Smooth muscle cell (in vitro differentiated cells): Measurements from ENCODE around the gene GUSB. TPM values are rescaled to one million over a fixed set of nuclear protein-coding genes. Genes with fewer than 3 reads are reported as not detected.
A peak's percentile ranks its signal among the peaks of the same experiment; 100 is the strongest.
"Not testable (repeated sequence)": the region's sequence is repeated elsewhere in the genome, so short reads cannot be mapped to it uniquely, and the experiment has no call there.

ENCODE experiments used
- DNase-seq: peaks from one replicate; lab custom pipeline; 2025; ENCODE audit not compliant: unreplicated experiment; lab: John Stamatoyannopoulos, UW
- H2AFZ ChIP-seq: fragments of 200-600 bp; sonication (generic); 2 replicates; pipeline ENCODE4 v1.6.0; 2016; ENCODE audit warnings: antibody characterized with exemption, low read depth, mild to moderate bottlenecking
- H3F3A ChIP-seq: fragments of 200-600 bp; sonication (generic); 2 replicates; pipeline ENCODE4 v1.6.0; 2017; ENCODE audit warnings: antibody characterized with exemption, low read depth
- H3K27ac ChIP-seq: fragments of 200-600 bp; sonication (generic); 2 replicates; pipeline ENCODE4 v1.5.1; 2016; ENCODE audit warnings: low read depth, mild to moderate bottlenecking
- H3K27me3 ChIP-seq: fragments of 200-600 bp; sonication (generic); 2 replicates; pipeline ENCODE4 v1.6.1; 2016; ENCODE audit warnings: low read depth, mild to moderate bottlenecking
- H3K36me3 ChIP-seq: fragments of 200-600 bp; sonication (generic); 2 replicates; pipeline ENCODE4 v1.5.1; 2016; ENCODE audit warnings: low read depth
- H3K4me1 ChIP-seq: fragments of 200-600 bp; sonication (generic); 2 replicates; pipeline ENCODE4 v1.5.1; 2016; ENCODE audit warnings: low read depth
- H3K4me2 ChIP-seq: fragments of 200-600 bp; sonication (generic); 2 replicates; pipeline ENCODE4 v1.6.0; 2016; ENCODE audit warnings: mild to moderate bottlenecking
- H3K4me3 ChIP-seq: fragments of 200-600 bp; sonication (generic); 2 replicates; pipeline ENCODE4 v1.5.1; 2016; ENCODE audit warnings: mild to moderate bottlenecking
- H3K79me2 ChIP-seq: fragments of 200-600 bp; sonication (generic); 2 replicates; pipeline ENCODE4 v1.6.0; 2016; ENCODE audit warnings: low read depth, mild to moderate bottlenecking
- H3K9ac ChIP-seq: fragments of 200-600 bp; sonication (generic); 2 replicates; pipeline ENCODE4 v1.6.0; 2016; ENCODE audit warnings: low read depth
- H3K9me3 ChIP-seq: fragments of 200-600 bp; sonication (generic); replicated peaks from 2 replicates; pipeline ENCODE4 v1.5.1; 2016; ENCODE audit warnings: low read depth
- H4K20me1 ChIP-seq: fragments of 200-600 bp; sonication (generic); 2 replicates; pipeline ENCODE4 v1.6.0; 2016; ENCODE audit warnings: low read depth
- CTCF ChIP-seq: fragments of 200-600 bp; sonication (generic); IDR thresholded peaks from 2 replicates; pipeline ENCODE4 v1.5.1; 2017; ENCODE audit warnings: borderline replicate concordance, mild to moderate bottlenecking, antibody characterized with exemption; ENCODE audit not compliant: insufficient read depth, poor library complexity, severe bottlenecking
- WGBS: methylation state at CpG from one replicate; pipeline ENCODE4 v1.1.7; 2016; ENCODE audit warnings: low lambda C conversion rate; 5-methylcytosine and 5-hydroxymethylcytosine counted together
- polyA plus RNA-seq: library from polyadenylated mRNA; unstranded; fragments of >200 nt; fragmentation: Nextera tagmentation; extraction: Ambion mirVana; gene quantifications from 2 replicates; pipeline ENCODE4 v1.2.1, GENCODE V29; 2016
- total RNA-seq: library from RNA; depleted of rRNA; stranded (reverse); fragments of >200 nt; gene quantifications from 2 replicates; pipeline ENCODE4 v1.2.3, GENCODE V29; 2014

The GUSB gene
- total RNA-seq (24.4 and 27.7 TPM in 2 replicates), polyA plus RNA-seq (35.6 and 42.1 TPM in 2 replicates)

- 8% methylated on average over 60 of the region's 62 CpGs for WGBS
Measured at GRCh38 chr7:65981965-65982792, at the start of gene GUSB. TSS of gene GUSB (minus strand) at chr7:65982213. CDS start at chr7:65982183, 30 bp downstream.

GRCh38 chr7:66028342-66028741, 46.3 kb upstream of the GUSB start:
- H4K20me1 ChIP-seq, H3K36me3 ChIP-seq: not testable (repeated sequence)

More at GRCh38 chr7:65981965-65982792, at the start of gene GUSB:
- no peak for TF ChIP-seq CTCF
- Histone ChIP-seq H3K36me3 (no peaks in the 10 kb centered on the region), H3K4me2 (peak within 1 kb of the TSS; percentile 97), H2AFZ (peak within 1 kb of the TSS; percentile 95), H3K9me3 (no peaks in the 10 kb centered on the region), H3K79me2 (peaks cover 6% of the 10 kb centered on the region), H3K9ac (peak within 1 kb of the TSS; percentile 63), H3K4me3 (peak within 1 kb of the TSS; percentile 87), H3F3A (no peaks in the 10 kb centered on the region), H3K4me1 (no peaks in the 10 kb centered on the region), H3K27me3 (no peaks in the 10 kb centered on the region), H4K20me1 (no peaks in the 10 kb centered on the region), H3K27ac (no peak within 1 kb of the TSS)
- DNase-seq, result peak; percentile 56

GRCh38 chr7:66016131-66016461, 34.1 kb upstream of the GUSB start:
- H3K4me2 ChIP-seq, result no peak overlapping the region
- 69% methylated on average over 4 of the region's 4 CpGs for WGBS
- TF ChIP-seq CTCF, result no peak
- no peaks in the 10 kb centered on the region for H3F3A ChIP-seq
- no peak overlapping the region for H3K4me3 ChIP-seq
- no peak overlapping the region for H2AFZ ChIP-seq
- H3K36me3 ChIP-seq, result no peaks in the 10 kb centered on the region
- no peaks in the 10 kb centered on the region for H3K4me1 ChIP-seq
- H3K27ac ChIP-seq, result no peak overlapping the region
- H3K9me3 ChIP-seq, result no peaks in the 10 kb centered on the region
- peaks cover 12% of the 10 kb centered on the region for H3K27me3 ChIP-seq
- H3K9ac ChIP-seq, result peak overlapping the region; percentile 49
- no peak for DNase-seq
- H4K20me1 ChIP-seq, result no peaks in the 10 kb centered on the region
- no peaks in the 10 kb centered on the region for H3K79me2 ChIP-seq

More at GRCh38 chr7:66028342-66028741, 46.3 kb upstream of the GUSB start:
- H3K27me3 ChIP-seq, H3K4me1 ChIP-seq, H3F3A ChIP-seq, H3K79me2 ChIP-seq, H3K27ac ChIP-seq, DNase-seq, H3K9me3 ChIP-seq, H3K4me2 ChIP-seq, H3K9ac ChIP-seq, H2AFZ ChIP-seq, H3K4me3 ChIP-seq: not testable (repeated sequence)
- 85% methylated on average over 3 of the region's 3 CpGs for WGBS

GRCh38 chr7:66015440-66016130, 33.6 kb upstream of the GUSB start:
- Histone ChIP-seq H3K9me3 (no peaks in the 10 kb centered on the region), H3K27me3 (peaks cover 12% of the 10 kb centered on the region), H3F3A (no peaks in the 10 kb centered on the region), H3K27ac (no peak overlapping the region), H3K4me1 (no peaks in the 10 kb centered on the region), H3K36me3 (no peaks in the 10 kb centered on the region), H3K4me3 (no peak overlapping the region), H3K79me2 (no peaks in the 10 kb centered on the region), H2AFZ (no peak overlapping the region), H4K20me1 (no peaks in the 10 kb centered on the region), H3K4me2 (no peak overlapping the region), H3K9ac (no peak overlapping the region)
- TF ChIP-seq CTCF, result no peak
- DNase-seq, result no peak
- 83% methylated on average over 8 of the region's 8 CpGs for WGBS
